ENCODE measurements around the gene FST.

FST gene

DNA sequence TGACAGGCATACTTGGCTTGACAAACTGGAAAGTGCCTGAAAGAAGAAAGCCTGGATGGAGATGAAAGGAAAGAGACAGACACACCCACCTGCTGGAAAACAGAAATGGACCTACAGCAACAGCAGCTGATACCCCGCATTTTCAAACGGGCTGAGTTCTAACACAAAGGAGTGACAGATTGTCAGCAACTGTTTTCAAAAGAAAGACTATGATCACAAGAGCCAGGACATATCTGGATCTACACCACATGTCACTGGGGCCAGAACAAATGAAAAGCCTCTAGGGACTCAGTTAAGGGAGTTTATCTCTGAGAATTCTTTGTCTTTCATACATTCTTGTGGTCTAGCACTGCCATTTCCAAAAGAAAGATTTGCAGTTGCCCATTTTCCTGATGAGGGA is 24.1 kb upstream of the FST start:
- Histone ChIP-seq H3K27me3 (ENCODE audit: insufficient read depth, poor library complexity, severe bottlenecking) (no peaks in the 10 kb centered on the region), H3K9me3 (ENCODE audit: severe bottlenecking) (no peaks in the 10 kb centered on the region), H3K36me3 (ENCODE audit: low read depth) (no peaks in the 10 kb centered on the region), H3K4me3 (ENCODE audit: severe bottlenecking) (no peak overlapping the region), H3K27ac (ENCODE audit: poor library complexity, severe bottlenecking) (no peak overlapping the region), H3K4me1 (ENCODE audit: insufficient read depth, poor library complexity, severe bottlenecking) (no peaks in the 10 kb centered on the region)
- no peak for DNase-seq (ENCODE audit: low spot score)
- no peak for ATAC-seq (ENCODE audit: low read depth)
- TF ChIP-seq, protein P1, sequence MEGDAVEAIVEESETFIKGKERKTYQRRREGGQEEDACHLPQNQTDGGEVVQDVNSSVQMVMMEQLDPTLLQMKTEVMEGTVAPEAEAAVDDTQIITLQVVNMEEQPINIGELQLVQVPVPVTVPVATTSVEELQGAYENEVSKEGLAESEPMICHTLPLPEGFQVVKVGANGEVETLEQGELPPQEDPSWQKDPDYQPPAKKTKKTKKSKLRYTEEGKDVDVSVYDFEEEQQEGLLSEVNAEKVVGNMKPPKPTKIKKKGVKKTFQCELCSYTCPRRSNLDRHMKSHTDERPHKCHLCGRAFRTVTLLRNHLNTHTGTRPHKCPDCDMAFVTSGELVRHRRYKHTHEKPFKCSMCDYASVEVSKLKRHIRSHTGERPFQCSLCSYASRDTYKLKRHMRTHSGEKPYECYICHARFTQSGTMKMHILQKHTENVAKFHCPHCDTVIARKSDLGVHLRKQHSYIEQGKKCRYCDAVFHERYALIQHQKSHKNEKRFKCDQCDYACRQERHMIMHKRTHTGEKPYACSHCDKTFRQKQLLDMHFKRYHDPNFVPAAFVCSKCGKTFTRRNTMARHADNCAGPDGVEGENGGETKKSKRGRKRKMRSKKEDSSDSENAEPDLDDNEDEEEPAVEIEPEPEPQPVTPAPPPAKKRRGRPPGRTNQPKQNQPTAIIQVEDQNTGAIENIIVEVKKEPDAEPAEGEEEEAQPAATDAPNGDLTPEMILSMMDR (IDR thresholded peaks at IDR 0.05; ENCODE audit: poor library complexity, severe bottlenecking) = no peak

DNA sequence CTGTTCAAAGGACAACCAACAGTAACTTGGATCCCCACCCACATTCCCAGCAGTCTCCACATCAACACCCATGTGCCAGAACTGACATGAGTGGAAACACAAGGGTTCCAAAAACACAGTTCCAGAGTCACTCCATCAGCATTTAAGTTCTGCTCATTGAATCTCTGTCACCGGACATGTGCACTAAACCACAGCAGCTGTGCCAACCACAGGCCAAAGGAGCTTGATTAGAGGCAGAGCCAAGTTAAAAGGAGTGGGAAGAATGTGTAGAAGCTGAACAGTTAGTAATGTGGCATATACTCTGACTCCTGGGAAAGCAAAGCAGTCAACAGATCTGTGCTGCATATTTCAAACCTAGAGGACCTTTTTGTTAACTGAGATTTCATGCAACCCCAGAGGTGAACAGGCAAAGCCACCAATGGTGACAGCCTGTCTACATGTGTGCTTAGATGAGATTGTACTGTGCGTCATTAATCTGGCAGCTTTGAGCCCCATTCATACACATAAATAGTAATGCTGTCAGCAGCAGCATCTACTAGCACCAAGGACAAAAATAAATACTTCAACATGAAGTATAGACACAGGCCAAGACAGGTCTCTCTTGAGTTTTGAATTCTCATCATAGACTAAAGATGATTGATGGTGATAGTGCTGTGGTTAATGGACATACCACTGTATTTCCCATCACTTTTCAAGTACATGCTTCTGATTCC is 16.4 kb upstream of the FST start:
- no peak for ATAC-seq (ENCODE audit: low read depth)
- no peak for DNase-seq (ENCODE audit: low spot score)
- TF ChIP-seq, protein P1 (IDR thresholded peaks at IDR 0.05; ENCODE audit: poor library complexity, severe bottlenecking) = no peak

DNA sequence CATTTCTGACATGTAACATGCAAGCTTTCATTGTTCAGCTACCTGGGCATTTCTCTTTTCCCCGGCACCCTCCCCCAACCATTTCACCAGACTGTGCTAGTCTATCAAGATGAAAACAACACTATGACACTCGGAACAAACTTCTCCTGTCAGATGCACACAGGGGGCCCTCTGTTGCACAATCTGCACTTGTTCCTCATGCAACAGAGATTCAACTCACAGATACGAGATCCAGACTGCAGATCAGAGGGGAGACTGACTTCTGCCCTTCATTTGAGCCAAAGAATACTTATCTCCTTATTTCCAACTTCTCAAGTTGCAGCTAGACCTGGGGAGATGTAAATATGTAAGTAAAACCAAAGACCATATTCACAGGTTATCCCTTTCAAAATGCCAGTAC is 15.7 kb upstream of the FST start:
- Histone ChIP-seq H3K27ac (ENCODE audit: poor library complexity, severe bottlenecking) (no peak overlapping the region), H3K4me3 (ENCODE audit: severe bottlenecking) (no peak overlapping the region), H3K4me1 (ENCODE audit: insufficient read depth, poor library complexity, severe bottlenecking) (peaks cover 6% of the 10 kb centered on the region), H3K27me3 (ENCODE audit: insufficient read depth, poor library complexity, severe bottlenecking) (no peaks in the 10 kb centered on the region), H3K9me3 (ENCODE audit: severe bottlenecking) (no peaks in the 10 kb centered on the region), H3K36me3 (ENCODE audit: low read depth) (no peaks in the 10 kb centered on the region)
- TF ChIP-seq, protein P1 (IDR thresholded peaks at IDR 0.05; ENCODE audit: poor library complexity, severe bottlenecking) = no peak
- ATAC-seq (ENCODE audit: low read depth) = no peak
- no peak for DNase-seq (ENCODE audit: low spot score)

More for the DNA sequence above, 16.4 kb upstream of the FST start:
- Histone ChIP-seq H3K9me3 (ENCODE audit: severe bottlenecking) (no peaks in the 10 kb centered on the region), H3K27ac (ENCODE audit: poor library complexity, severe bottlenecking) (no peak overlapping the region), H3K4me3 (ENCODE audit: severe bottlenecking) (no peak overlapping the region), H3K36me3 (ENCODE audit: low read depth) (no peaks in the 10 kb centered on the region), H3K27me3 (ENCODE audit: insufficient read depth, poor library complexity, severe bottlenecking) (no peaks in the 10 kb centered on the region), H3K4me1 (ENCODE audit: insufficient read depth, poor library complexity, severe bottlenecking) (no peaks in the 10 kb centered on the region)

DNA sequence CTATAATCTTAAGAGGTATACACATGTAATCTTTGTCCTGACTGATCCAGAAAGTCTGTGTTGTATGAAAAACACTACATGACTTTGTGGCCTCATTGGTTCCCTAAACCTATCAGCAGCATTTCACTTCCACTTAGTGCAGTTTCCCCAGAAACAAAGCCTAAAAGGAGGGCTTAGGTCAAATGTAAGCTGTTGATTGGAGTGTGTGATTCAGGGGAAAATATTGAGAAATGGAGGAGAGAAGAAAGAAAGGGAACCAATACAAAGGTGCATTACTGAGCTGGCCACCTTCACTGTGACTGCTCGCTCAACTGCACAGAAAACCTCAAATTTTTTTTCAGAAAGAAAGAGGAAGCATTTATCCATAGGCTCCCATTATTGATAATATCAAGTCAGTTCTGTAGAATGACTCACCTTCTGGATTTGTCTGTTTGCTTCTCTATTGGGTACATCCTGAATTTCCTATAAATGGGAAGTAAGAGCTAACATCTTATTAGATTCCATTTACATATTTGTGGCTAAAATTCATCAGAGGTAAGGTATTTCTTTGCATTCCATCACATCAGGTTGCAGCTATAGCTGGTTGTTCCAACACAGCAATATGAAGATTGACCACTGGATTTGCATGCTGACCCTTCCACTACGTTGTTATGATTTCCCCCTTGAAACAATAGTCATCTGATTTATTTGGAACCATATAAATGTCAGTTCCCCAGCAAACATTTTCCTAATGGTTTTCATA is 10.3 kb upstream of the FST start:
- Histone ChIP-seq H3K27ac (ENCODE audit: poor library complexity, severe bottlenecking) (peak overlapping the region; percentile 85), H3K4me3 (ENCODE audit: severe bottlenecking) (no peak overlapping the region), H3K36me3 (ENCODE audit: low read depth) (no peaks in the 10 kb centered on the region), H3K4me1 (ENCODE audit: insufficient read depth, poor library complexity, severe bottlenecking) (peaks cover 36% of the 10 kb centered on the region), H3K9me3 (ENCODE audit: severe bottlenecking) (no peaks in the 10 kb centered on the region), H3K27me3 (ENCODE audit: insufficient read depth, poor library complexity, severe bottlenecking) (no peaks in the 10 kb centered on the region)
- DNase-seq (ENCODE audit: low spot score) (no peak), ATAC-seq (ENCODE audit: low read depth) (peak; percentile 94)
- TF ChIP-seq, protein P1 (IDR thresholded peaks at IDR 0.05; ENCODE audit: poor library complexity, severe bottlenecking) = no peak

DNA sequence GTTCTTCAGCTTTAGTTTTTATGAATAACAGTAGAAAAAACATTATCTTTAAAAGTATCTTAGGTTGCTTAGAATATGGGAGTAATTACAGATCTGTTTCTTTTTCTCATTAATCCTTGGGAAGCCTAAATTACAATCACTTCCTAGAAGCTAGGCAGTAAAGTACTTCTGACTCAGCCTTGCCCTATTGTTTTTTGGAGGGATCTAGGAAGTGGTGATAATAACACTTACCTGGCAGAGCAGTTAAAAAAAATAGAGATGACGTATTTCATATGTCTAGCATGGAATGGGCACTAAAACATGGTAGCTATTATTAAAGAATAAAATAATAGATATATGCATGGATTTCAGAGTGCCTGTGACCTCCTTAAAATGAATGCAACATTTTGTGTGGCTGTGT is 8.2 kb upstream of the FST start:
- DNase-seq (ENCODE audit: low spot score) (no peak), ATAC-seq (ENCODE audit: low read depth) (no peak)
- H3K27me3 ChIP-seq (ENCODE audit: insufficient read depth, poor library complexity, severe bottlenecking) = no peaks in the 10 kb centered on the region
- H3K9me3 ChIP-seq (ENCODE audit: severe bottlenecking) = no peaks in the 10 kb centered on the region
- peaks cover 36% of the 10 kb centered on the region for H3K4me1 ChIP-seq (ENCODE audit: insufficient read depth, poor library complexity, severe bottlenecking)
- TF ChIP-seq, protein P1 (IDR thresholded peaks at IDR 0.05; ENCODE audit: poor library complexity, severe bottlenecking) = no peak
- H3K27ac ChIP-seq (ENCODE audit: poor library complexity, severe bottlenecking) = peak overlapping the region; percentile 85
- H3K36me3 ChIP-seq (ENCODE audit: low read depth) = no peaks in the 10 kb centered on the region
- no peak overlapping the region for H3K4me3 ChIP-seq (ENCODE audit: severe bottlenecking)

All from RWPE2 (cell line).